PFSK-1 (cell line): ENCODE data around the gene TUBGCP3.

ENCODE experiments used
- POLR2AphosphoS5 ChIP-seq: IDR thresholded peaks from 2 replicates; pipeline ENCODE4 v1.6.1; 2012; ENCODE audit warnings: low read depth, mild to moderate bottlenecking, control low read depth, low read length, moderate library complexity
- SIN3A ChIP-seq: IDR thresholded peaks from 2 replicates; pipeline ENCODE4 v1.6.1; 2012; ENCODE audit warnings: mild to moderate bottlenecking, low read length, moderate library complexity, borderline replicate concordance; ENCODE audit not compliant: insufficient read depth
- TAF1 ChIP-seq: IDR thresholded peaks from 2 replicates; pipeline ENCODE4 v1.6.1; 2012; ENCODE audit warnings: low read length, control low read depth, borderline replicate concordance; ENCODE audit not compliant: insufficient read depth

- TF ChIP-seq TAF1 (no peak), POLR2AphosphoS5 (no peak), SIN3A (no peak)
Observed at GRCh38 chr13:112451512-112452379, 136.2 kb downstream of the TUBGCP3 start.
